Measurements from ENCODE around the gene SMIM21.

DNA sequence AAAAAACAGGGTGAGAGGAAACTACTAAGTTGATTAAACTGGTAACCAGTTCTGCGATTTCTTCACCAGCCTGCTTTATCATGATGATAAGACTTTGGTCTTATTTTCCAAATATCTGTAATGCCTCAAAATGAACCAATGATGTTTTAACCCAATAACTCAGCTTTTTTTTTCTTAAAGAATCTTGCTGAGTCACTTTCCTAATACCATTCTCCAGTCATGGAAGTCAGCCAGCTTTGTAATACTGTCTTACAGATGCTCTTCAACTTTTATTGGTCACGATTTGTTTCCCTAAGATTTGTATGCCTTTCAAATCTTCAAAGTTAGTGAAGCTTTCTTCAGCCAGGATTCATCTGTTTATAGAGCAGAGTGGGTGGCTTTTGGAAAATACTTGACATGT, 47.7 kb upstream of the SMIM21 start:
- TF ChIP-seq, protein P1, sequence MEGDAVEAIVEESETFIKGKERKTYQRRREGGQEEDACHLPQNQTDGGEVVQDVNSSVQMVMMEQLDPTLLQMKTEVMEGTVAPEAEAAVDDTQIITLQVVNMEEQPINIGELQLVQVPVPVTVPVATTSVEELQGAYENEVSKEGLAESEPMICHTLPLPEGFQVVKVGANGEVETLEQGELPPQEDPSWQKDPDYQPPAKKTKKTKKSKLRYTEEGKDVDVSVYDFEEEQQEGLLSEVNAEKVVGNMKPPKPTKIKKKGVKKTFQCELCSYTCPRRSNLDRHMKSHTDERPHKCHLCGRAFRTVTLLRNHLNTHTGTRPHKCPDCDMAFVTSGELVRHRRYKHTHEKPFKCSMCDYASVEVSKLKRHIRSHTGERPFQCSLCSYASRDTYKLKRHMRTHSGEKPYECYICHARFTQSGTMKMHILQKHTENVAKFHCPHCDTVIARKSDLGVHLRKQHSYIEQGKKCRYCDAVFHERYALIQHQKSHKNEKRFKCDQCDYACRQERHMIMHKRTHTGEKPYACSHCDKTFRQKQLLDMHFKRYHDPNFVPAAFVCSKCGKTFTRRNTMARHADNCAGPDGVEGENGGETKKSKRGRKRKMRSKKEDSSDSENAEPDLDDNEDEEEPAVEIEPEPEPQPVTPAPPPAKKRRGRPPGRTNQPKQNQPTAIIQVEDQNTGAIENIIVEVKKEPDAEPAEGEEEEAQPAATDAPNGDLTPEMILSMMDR (IDR thresholded peaks at IDR 0.05), result no peak
- no peak for TF ChIP-seq POLR2A (IDR thresholded peaks at IDR 0.05)
